ENCODE measurements around the gene PLLP.

The PLLP gene

DNA sequence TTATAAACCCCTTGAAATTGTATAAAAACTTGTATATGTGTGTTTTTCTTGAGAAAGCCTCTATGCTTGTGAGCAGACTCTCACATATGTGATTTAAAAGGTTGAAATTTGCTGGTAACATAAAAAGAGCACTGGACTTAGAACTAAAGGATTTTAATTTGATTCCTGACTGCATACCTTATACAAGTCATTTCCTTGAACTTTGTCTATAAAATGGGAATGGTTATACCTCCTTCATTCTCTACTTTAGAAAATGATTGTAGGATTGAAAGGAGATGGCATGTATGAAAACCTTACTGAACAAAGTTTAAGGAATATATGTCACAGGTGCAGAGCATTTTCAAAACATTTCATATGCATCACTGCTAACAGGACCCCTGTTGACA is 49.8 kb downstream of the PLLP start:
- TF ChIP-seq, protein P1, sequence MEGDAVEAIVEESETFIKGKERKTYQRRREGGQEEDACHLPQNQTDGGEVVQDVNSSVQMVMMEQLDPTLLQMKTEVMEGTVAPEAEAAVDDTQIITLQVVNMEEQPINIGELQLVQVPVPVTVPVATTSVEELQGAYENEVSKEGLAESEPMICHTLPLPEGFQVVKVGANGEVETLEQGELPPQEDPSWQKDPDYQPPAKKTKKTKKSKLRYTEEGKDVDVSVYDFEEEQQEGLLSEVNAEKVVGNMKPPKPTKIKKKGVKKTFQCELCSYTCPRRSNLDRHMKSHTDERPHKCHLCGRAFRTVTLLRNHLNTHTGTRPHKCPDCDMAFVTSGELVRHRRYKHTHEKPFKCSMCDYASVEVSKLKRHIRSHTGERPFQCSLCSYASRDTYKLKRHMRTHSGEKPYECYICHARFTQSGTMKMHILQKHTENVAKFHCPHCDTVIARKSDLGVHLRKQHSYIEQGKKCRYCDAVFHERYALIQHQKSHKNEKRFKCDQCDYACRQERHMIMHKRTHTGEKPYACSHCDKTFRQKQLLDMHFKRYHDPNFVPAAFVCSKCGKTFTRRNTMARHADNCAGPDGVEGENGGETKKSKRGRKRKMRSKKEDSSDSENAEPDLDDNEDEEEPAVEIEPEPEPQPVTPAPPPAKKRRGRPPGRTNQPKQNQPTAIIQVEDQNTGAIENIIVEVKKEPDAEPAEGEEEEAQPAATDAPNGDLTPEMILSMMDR (IDR thresholded peaks at IDR 0.05) = no peak
- no peak overlapping the region for H3K27ac ChIP-seq
- DNase-seq (ENCODE audit: low spot score) = no peak
- H3K4me3 ChIP-seq = no peak overlapping the region

DNA sequence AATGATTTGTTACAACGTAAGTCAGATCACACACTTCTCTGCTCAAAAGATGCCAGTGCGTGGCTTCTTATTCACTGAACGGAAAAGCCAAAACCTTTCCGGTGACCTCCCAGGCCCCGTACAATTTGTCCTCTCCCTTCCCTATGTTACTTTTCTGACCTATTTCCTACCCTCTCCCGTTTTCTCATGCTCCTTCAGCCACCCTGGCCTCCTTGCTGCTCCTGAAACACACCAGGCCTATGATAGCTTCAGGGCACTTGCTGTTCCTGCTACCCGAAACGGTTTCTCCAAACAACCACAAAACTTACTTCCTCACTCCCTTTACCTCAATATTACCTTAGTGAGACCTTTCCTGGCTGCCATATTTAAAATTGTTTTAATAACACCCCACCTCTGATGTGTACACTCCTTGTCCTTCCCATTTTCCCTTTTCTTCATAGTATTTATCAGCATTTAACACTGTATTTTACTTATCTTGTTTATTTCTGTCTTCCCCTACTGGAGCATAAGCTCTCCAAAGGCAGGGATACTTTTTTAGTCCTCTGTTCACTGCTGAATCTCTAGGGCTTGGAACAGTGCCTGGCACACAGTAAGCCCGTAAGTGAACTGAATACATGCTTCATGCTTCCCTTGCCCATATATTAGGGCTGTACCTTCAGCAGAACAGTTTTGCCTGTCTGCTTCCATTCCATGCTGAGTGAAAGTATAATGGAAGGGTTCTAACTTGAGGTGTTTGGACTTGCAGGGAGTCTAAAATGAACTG is 50.3 kb downstream of the PLLP start:
- no peak for DNase-seq (ENCODE audit: low spot score)
- TF ChIP-seq, protein P1 (IDR thresholded peaks at IDR 0.05) = no peak

DNA sequence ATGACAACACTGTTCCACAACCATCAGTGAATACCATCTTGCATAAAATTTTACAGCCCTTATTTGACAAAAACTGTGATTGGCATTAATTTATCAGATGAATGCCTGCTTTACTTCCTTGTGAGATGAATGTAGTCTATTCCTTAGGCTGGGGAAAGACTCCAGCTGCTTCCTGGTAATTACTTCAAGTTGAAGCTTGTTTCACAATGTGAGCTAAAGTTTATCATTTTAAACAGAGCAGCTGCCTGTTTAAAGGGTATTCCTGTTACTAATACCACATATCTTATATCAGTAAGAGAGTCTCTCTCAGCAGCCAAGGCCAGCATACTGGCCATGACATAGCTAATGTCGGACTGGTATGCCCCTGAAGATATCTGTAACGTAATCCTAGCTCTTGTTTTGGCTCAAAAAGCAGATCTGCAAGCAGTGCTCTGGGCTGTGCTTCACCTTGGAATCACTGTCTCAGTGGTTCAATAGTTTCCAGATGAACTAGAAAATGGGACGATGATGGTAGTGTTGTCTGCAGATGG is 52.6 kb downstream of the PLLP start:
- no peak for DNase-seq (ENCODE audit: low spot score)
- no peak overlapping the region for H3K4me3 ChIP-seq
- H3K27ac ChIP-seq = no peak overlapping the region
- TF ChIP-seq, protein P1 (IDR thresholded peaks at IDR 0.05) = no peak

More for the DNA sequence above, 50.3 kb downstream of the PLLP start:
- no peak overlapping the region for H3K4me3 ChIP-seq
- no peak overlapping the region for H3K27ac ChIP-seq

DNA sequence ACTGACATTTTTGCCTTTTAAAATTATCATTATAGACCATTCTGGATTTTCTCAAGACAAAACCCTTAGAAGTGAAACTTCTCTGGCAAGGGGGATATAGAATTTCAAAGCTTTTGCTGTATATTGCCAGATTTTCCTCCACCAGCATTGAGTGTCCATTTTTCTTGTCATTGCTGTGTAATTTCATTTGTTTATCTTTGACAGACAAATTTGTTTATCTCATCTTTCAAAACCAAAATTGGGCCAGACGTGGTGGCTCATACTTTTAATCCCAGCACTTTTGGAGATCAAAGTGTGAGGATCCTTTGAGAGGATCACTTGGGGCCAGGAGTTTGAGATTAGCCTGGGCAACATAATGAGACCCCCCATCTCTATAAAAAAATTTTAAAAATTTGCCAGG is 55.4 kb downstream of the PLLP start:
- H3K27ac ChIP-seq = no peak overlapping the region
- no peak for DNase-seq (ENCODE audit: low spot score)
- TF ChIP-seq, protein P1 (IDR thresholded peaks at IDR 0.05) = no peak
- H3K4me3 ChIP-seq = no peak overlapping the region

DNA sequence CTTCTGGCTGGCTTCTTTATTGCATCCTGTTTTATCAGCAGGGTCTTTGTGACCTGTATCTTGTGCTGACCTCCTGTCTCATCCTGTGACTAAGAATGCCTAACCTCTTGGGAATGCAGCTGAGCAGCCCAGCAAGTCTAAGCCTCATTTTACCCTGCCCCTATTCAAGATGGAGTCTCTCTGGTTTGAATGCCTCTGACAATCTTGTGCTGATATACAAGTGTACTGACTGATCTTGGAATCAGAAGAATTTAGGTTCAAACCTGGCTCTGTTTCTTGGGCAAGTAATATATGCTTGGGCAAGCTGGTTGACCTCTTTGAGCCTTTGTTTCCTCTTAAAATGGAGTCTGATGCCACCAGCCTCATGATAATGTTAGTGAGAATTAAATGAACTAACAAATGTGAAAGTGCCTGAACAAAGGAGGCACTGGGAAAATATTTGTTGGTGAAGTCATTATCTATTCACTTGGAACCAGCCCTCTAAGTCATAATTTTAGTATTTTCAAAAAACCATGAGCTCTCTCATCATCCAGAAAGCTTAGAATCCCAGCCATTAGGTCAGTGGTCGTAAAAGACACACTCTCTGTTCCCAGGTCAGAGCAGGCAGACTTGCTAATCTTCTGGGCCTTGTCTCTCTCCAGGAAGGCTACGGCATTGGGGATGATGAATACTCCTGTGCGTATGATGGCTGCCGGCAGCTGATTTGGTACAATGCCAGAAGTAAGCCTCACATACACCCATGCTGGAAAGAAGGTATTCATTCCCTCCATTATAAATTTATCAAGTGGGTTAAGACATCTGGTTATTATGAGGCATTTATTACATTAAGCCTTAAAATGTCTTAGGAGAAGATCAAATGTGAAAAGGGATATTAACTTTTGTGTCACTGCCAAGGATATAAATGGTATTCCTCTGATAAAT is 57.5 kb downstream of the PLLP start:
- no peak overlapping the region for H3K27ac ChIP-seq
- no peak for DNase-seq (ENCODE audit: low spot score)
- no peak overlapping the region for H3K4me3 ChIP-seq
- TF ChIP-seq, protein P1 (IDR thresholded peaks at IDR 0.05) = no peak

DNA sequence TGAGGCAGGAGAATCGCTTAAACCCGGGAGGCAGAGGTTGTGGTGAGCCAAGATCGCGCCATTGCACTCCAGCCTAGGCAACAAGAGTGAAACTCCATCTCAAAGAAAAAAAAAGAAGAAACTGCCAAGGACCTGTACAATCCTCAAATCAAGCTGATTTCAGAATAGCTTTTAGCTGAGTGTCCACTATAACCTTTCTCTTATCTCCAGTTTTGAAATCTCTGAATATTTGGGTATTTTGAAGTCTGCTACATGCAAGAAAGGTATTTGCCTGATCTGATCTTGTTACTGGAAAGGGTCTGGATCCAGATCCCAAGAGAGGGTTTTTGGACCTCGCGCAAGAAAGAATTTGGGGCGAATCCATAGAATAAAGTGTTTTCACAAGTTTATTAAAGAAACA is 58.5 kb downstream of the PLLP start:
- H3K4me3 ChIP-seq = no peak overlapping the region
- H3K27ac ChIP-seq = no peak overlapping the region
- TF ChIP-seq, protein P1 (IDR thresholded peaks at IDR 0.05) = no peak
- no peak for DNase-seq (ENCODE audit: low spot score)

All from coronary artery (tissue), 2 donors.